ENCODE results near the gene TMEM121B. TPM values are rescaled to one million over a fixed set of nuclear protein-coding genes. Genes with fewer than 3 reads are reported as not detected.

The TMEM121B gene
- total and polyA plus RNA-seq, 4 donors, result 0.06 to 0.17 (median 0.10) TPM

GRCh38 chr22:17093081-17093480 is 28.1 kb downstream of the TMEM121B start:
- Histone ChIP-seq H3K36me3 (ENCODE audit: control insufficient read depth in 4 of 4, insufficient read depth in 3 of 4, low read depth in 1 of 4, low read length in 3 of 4) (peaks cover 0 to 5% (median 2%) of the 10 kb centered on the region in 4 donors), H3K4me1 (ENCODE audit: control insufficient read depth in 4 of 4, insufficient read depth in 4 of 4, low read length in 3 of 4) (peaks cover 0 to 9% (median 2%) of the 10 kb centered on the region in 4 donors), H3K9ac (ENCODE audit: low read depth in 1 of 2, low read length in 2 of 2) (no peak overlapping the region), H3K27me3 (ENCODE audit: control insufficient read depth in 4 of 4, insufficient read depth in 4 of 4, low read length in 3 of 4) (no peaks in the 10 kb centered on the region), H3K9me3 (ENCODE audit: control insufficient read depth in 4 of 4, low read length in 3 of 4) (no peaks in the 10 kb centered on the region), H3K27ac (ENCODE audit: low read depth in 1 of 2, low read length in 2 of 2) (no peak overlapping the region), H3K4me3 (ENCODE audit: low read depth in 1 of 3, low read length in 3 of 3) (no peak overlapping the region)
- no peak for TF ChIP-seq ATF3 (IDR thresholded peaks at IDR 0.05)
- no peak for TF ChIP-seq CTCF (IDR thresholded peaks at IDR 0.05; ENCODE audit: low read depth, low read length, missing input control)
- peak; percentile 72 for TF ChIP-seq NR2F2 (IDR thresholded peaks at IDR 0.05)
- peak; percentile 40 to 81 for TF ChIP-seq HNF4A (conservative IDR thresholded peaks at IDR 0.05)
- TF ChIP-seq RXRA (IDR thresholded peaks at IDR 0.05), result peak in 1 of 2 donors; percentile 54
- TF ChIP-seq SP1 (IDR thresholded peaks at IDR 0.05), result no peak
- no peak for TF ChIP-seq EGR1 (IDR thresholded peaks at IDR 0.05; ENCODE audit: low read depth in 2 of 2)
- no peak for TF ChIP-seq RAD21 (IDR thresholded peaks at IDR 0.05)
- no peak for TF ChIP-seq ZBTB33 (IDR thresholded peaks at IDR 0.05)
- TF ChIP-seq REST (IDR thresholded peaks at IDR 0.05), result no peak
- no peak for TF ChIP-seq GABPA (IDR thresholded peaks at IDR 0.05 in 1 of 2, conservative IDR thresholded peaks at IDR 0.05 in 1 of 2)
- TF ChIP-seq TAF1 (conservative IDR thresholded peaks at IDR 0.05), result no peak
- no peak for TF ChIP-seq HNF4G (IDR thresholded peaks at IDR 0.05)
- TF ChIP-seq MAX (IDR thresholded peaks at IDR 0.05), result no peak
- TF ChIP-seq FOXA1 (IDR thresholded peaks at IDR 0.05), result no peak
- TF ChIP-seq FOXA2 (IDR thresholded peaks at IDR 0.05), result no peak
- no peak for TF ChIP-seq JUND (IDR thresholded peaks at IDR 0.05)
- TF ChIP-seq YY1 (IDR thresholded peaks at IDR 0.05), result no peak
- 46% methylated on average over 3 of the region's 3 CpGs for WGBS
- DNase-seq (ENCODE audit: low spot score), result no peak

All from liver (tissue), 9 donors.